ENCODE data around the gene XYLT1.

GRCh38 chr16:17101646-17102045 is 369.1 kb downstream of the XYLT1 start:
- TF ChIP-seq EP300 (IDR thresholded peaks at IDR 0.05; ENCODE audit: borderline replicate concordance) (no peak), YY1 (IDR thresholded peaks at IDR 0.05; ENCODE audit: low read depth) (no peak), MAX (IDR thresholded peaks at IDR 0.05) (no peak)

Data from Ishikawa (cell line).